Prostate gland (tissue), 2 donors: ENCODE measurements around the gene CD58.
"Not testable (repeated sequence)": the region's sequence is repeated elsewhere in the genome, so short reads cannot be mapped to it uniquely, and the experiment has no call there.

Source experiments
- POLR2A ChIP-seq: fragments of 450-650 bp; IDR thresholded peaks from one replicate; pipeline ENCODE4 v1.6.1; 2016; ENCODE audit warnings: antibody characterized with exemption, mild to moderate bottlenecking
- TF ChIP-seq, protein P1 (sequence below), 4 experiments: fragments of 200-600 bp in 2 of 4; fragments of 450-650 bp in 2 of 4; sonication (generic) in 2 of 4; IDR thresholded peaks; 1 replicate in 3 of 4; 2 replicates in 1 of 4; pipeline ENCODE4 v1.5.1; 2016 to 2019; ENCODE audit warnings: antibody characterized with exemption in 4 of 4, mild to moderate bottlenecking in 2 of 4, moderate library complexity in 2 of 4

GRCh38 chr1:116620392-116620791, 49.6 kb upstream of the CD58 start:
- TF ChIP-seq, protein P1, sequence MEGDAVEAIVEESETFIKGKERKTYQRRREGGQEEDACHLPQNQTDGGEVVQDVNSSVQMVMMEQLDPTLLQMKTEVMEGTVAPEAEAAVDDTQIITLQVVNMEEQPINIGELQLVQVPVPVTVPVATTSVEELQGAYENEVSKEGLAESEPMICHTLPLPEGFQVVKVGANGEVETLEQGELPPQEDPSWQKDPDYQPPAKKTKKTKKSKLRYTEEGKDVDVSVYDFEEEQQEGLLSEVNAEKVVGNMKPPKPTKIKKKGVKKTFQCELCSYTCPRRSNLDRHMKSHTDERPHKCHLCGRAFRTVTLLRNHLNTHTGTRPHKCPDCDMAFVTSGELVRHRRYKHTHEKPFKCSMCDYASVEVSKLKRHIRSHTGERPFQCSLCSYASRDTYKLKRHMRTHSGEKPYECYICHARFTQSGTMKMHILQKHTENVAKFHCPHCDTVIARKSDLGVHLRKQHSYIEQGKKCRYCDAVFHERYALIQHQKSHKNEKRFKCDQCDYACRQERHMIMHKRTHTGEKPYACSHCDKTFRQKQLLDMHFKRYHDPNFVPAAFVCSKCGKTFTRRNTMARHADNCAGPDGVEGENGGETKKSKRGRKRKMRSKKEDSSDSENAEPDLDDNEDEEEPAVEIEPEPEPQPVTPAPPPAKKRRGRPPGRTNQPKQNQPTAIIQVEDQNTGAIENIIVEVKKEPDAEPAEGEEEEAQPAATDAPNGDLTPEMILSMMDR (IDR thresholded peaks at IDR 0.05) = not testable (repeated sequence)
- not testable (repeated sequence) for TF ChIP-seq POLR2A
